HUES64 (cell line): ENCODE measurements around the gene SNTG2.

Experiments
- H3K27ac ChIP-seq: 2 replicates; pipeline ENCODE4 v1.7.0; 2013; ENCODE audit warnings: low read depth, low read length, inconsistent platforms
- H3K27me3 ChIP-seq: 2 replicates; pipeline ENCODE4 v1.6.1; 2013; ENCODE audit warnings: mild to moderate bottlenecking, low read length; ENCODE audit not compliant: insufficient read depth
- H3K36me3 ChIP-seq: 2 replicates; pipeline ENCODE4 v1.6.1; 2013; ENCODE audit warnings: mild to moderate bottlenecking, low read length; ENCODE audit not compliant: insufficient read depth
- H3K4me1 ChIP-seq: 2 replicates; pipeline ENCODE4 v1.6.1; 2013; ENCODE audit warnings: mild to moderate bottlenecking, low read length, moderate library complexity; ENCODE audit not compliant: insufficient read depth
- H3K4me3 ChIP-seq: 2 replicates; pipeline ENCODE4 v1.5.1; 2013; ENCODE audit warnings: mild to moderate bottlenecking, low read length, moderate library complexity
- H3K9ac ChIP-seq: 2 replicates; pipeline ENCODE4 v1.6.1; 2013; ENCODE audit warnings: mild to moderate bottlenecking, low read depth, low read length
- H3K9me3 ChIP-seq: 2 replicates; pipeline ENCODE4 v1.6.1; 2013; ENCODE audit warnings: low read depth, low read length; ENCODE audit not compliant: insufficient read depth
- WGBS: fragments of 150-250, 120-280 bp; methylation state at CpG from one replicate; pipeline ENCODE4 v1.1.7; 2013; ENCODE audit warnings: missing lambda C conversion rate; 5-methylcytosine and 5-hydroxymethylcytosine counted together

The SNTG2 gene

GRCh38 chr2:954687-955000 lies 4.0 kb downstream of the SNTG2 start:
- 100% methylated on average over 1 of the region's 1 CpG for WGBS
- peaks cover 21% of the 10 kb centered on the region for H3K27me3 ChIP-seq

GRCh38 chr2:955829-956731 lies 5.4 kb downstream of the SNTG2 start:
- H3K9ac ChIP-seq, result no peak overlapping the region
- no peaks in the 10 kb centered on the region for H3K36me3 ChIP-seq
- no peak overlapping the region for H3K27ac ChIP-seq
- H3K27me3 ChIP-seq, result peaks cover 16% of the 10 kb centered on the region
- H3K4me3 ChIP-seq, result no peak overlapping the region
- H3K9me3 ChIP-seq, result no peaks in the 10 kb centered on the region
- whole genome bisulfite sequencing, result 88% methylated on average over 28 of the region's 33 CpGs
- H3K4me1 ChIP-seq, result peaks cover 31% of the 10 kb centered on the region; the same call in 1 of the 2 replicates

More at GRCh38 chr2:954687-955000, 4.0 kb downstream of the SNTG2 start:
- H3K36me3 ChIP-seq, result no peaks in the 10 kb centered on the region
- peaks cover 31% of the 10 kb centered on the region; the same call in 1 of the 2 replicates for H3K4me1 ChIP-seq
- no peak overlapping the region for H3K27ac ChIP-seq
- no peak overlapping the region for H3K9ac ChIP-seq
- H3K4me3 ChIP-seq, result no peak overlapping the region
- no peaks in the 10 kb centered on the region for H3K9me3 ChIP-seq

GRCh38 chr2:959457-959856 lies 8.8 kb downstream of the SNTG2 start:
- H3K9me3 ChIP-seq, result no peaks in the 10 kb centered on the region
- no peaks in the 10 kb centered on the region for H3K27me3 ChIP-seq
- H3K9ac ChIP-seq, result no peak overlapping the region
- H3K27ac ChIP-seq, result no peak overlapping the region
- peaks cover 7% of the 10 kb centered on the region; the same call in 1 of the 2 replicates for H3K4me1 ChIP-seq
- H3K36me3 ChIP-seq, result no peaks in the 10 kb centered on the region
- no peak overlapping the region for H3K4me3 ChIP-seq
- 89% methylated on average over 9 of the region's 10 CpGs for WGBS

- Histone ChIP-seq H3K27ac (no peak overlapping the region), H3K4me3 (no peak overlapping the region), H3K27me3 (no peaks in the 10 kb centered on the region), H3K4me1 (peaks cover 7% of the 10 kb centered on the region; the same call in 1 of the 2 replicates), H3K36me3 (no peaks in the 10 kb centered on the region), H3K9me3 (no peaks in the 10 kb centered on the region), H3K9ac (no peak overlapping the region)
- WGBS, result 90% methylated on average over 14 of the region's 14 CpGs
Measured at GRCh38 chr2:960061-960736, 9.6 kb downstream of the SNTG2 start.

- no peaks in the 10 kb centered on the region for H3K27me3 ChIP-seq
- no peak overlapping the region for H3K9ac ChIP-seq
- H3K27ac ChIP-seq, result no peak overlapping the region
- H3K9me3 ChIP-seq, result no peaks in the 10 kb centered on the region
- no peaks in the 10 kb centered on the region for H3K36me3 ChIP-seq
- H3K4me3 ChIP-seq, result no peak overlapping the region
- peaks cover 3% of the 10 kb centered on the region; the same call in 1 of the 2 replicates for H3K4me1 ChIP-seq
Measured at GRCh38 chr2:961786-962185, 11.1 kb downstream of the SNTG2 start.

GRCh38 chr2:963876-964275 lies 13.2 kb downstream of the SNTG2 start:
- H3K4me3 ChIP-seq, result no peak overlapping the region
- H3K27ac ChIP-seq, result no peak overlapping the region
- no peaks in the 10 kb centered on the region for H3K36me3 ChIP-seq
- H3K9ac ChIP-seq, result no peak overlapping the region
- WGBS, result 84% methylated on average over 6 of the region's 6 CpGs
- H3K4me1 ChIP-seq, result peaks cover 3% of the 10 kb centered on the region; the same call in 1 of the 2 replicates
- peaks cover 7% of the 10 kb centered on the region; the same call in 1 of the 2 replicates for H3K9me3 ChIP-seq
- H3K27me3 ChIP-seq, result no peaks in the 10 kb centered on the region

GRCh38 chr2:964562-964961 lies 13.9 kb downstream of the SNTG2 start:
- H3K27ac ChIP-seq, result no peak overlapping the region
- H3K4me1 ChIP-seq, result no peaks in the 10 kb centered on the region
- H3K27me3 ChIP-seq, result no peaks in the 10 kb centered on the region
- no peak overlapping the region for H3K9ac ChIP-seq
- H3K9me3 ChIP-seq, result peaks cover 9% of the 10 kb centered on the region; the same call in 1 of the 2 replicates
- WGBS, result 96% methylated on average over 8 of the region's 8 CpGs
- H3K4me3 ChIP-seq, result no peak overlapping the region
- no peaks in the 10 kb centered on the region for H3K36me3 ChIP-seq

GRCh38 chr2:965640-966147 lies 15.0 kb downstream of the SNTG2 start:
- Histone ChIP-seq H3K4me3 (no peak overlapping the region), H3K27me3 (no peaks in the 10 kb centered on the region), H3K27ac (no peak overlapping the region), H3K4me1 (no peaks in the 10 kb centered on the region), H3K9me3 (peaks cover 9% of the 10 kb centered on the region; the same call in 1 of the 2 replicates), H3K9ac (no peak overlapping the region), H3K36me3 (no peaks in the 10 kb centered on the region)
- 84% methylated on average over 12 of the region's 12 CpGs for WGBS

GRCh38 chr2:973129-973528 lies 22.5 kb downstream of the SNTG2 start:
- Histone ChIP-seq H3K27me3 (no peaks in the 10 kb centered on the region), H3K27ac (no peak overlapping the region), H3K9me3 (peaks cover 8% of the 10 kb centered on the region; the same call in 1 of the 2 replicates), H3K36me3 (no peaks in the 10 kb centered on the region; the same call in 1 of the 2 replicates), H3K4me3 (no peak overlapping the region), H3K9ac (no peak overlapping the region), H3K4me1 (no peaks in the 10 kb centered on the region)
- 95% methylated on average over 1 of the region's 3 CpGs for WGBS

GRCh38 chr2:974054-974453 lies 23.4 kb downstream of the SNTG2 start:
- Histone ChIP-seq H3K4me1 (peaks cover 5% of the 10 kb centered on the region), H3K4me3 (no peak overlapping the region), H3K9me3 (peaks cover under 1% of the 10 kb centered on the region; the same call in 1 of the 2 replicates), H3K9ac (no peak overlapping the region), H3K27ac (no peak overlapping the region), H3K36me3 (no peaks in the 10 kb centered on the region; the same call in 1 of the 2 replicates), H3K27me3 (no peaks in the 10 kb centered on the region)
- WGBS, result 82% methylated on average over 8 of the region's 8 CpGs

- Histone ChIP-seq H3K36me3 (no peaks in the 10 kb centered on the region; the same call in 1 of the 2 replicates), H3K4me1 (peaks cover 9% of the 10 kb centered on the region), H3K27me3 (no peaks in the 10 kb centered on the region), H3K9ac (no peak overlapping the region), H3K9me3 (no peaks in the 10 kb centered on the region), H3K4me3 (no peak overlapping the region), H3K27ac (no peak overlapping the region)
- WGBS, result 90% methylated on average over 2 of the region's 2 CpGs
Measured at GRCh38 chr2:974502-974901, 23.9 kb downstream of the SNTG2 start.
